K562 (cell line): ENCODE results near the gene PSRC1. TPM values are rescaled to one million over a fixed set of nuclear protein-coding genes. Genes with fewer than 3 reads are reported as not detected.

Experiments
- C11orf30 ChIP-seq: fragments of 450-650 bp; IDR thresholded peaks from 2 replicates; pipeline ENCODE4 v1.6.1; 2016; ENCODE audit warnings: low read depth, mild to moderate bottlenecking
- NUFIP1 ChIP-seq: fragments of 450-650 bp; IDR thresholded peaks from 2 replicates; pipeline ENCODE4 v1.6.1; 2018; ENCODE audit not compliant: partially characterized antibody
- PPARD ChIP-seq: fragments of 250-450 bp; sonication (Bioruptor Pico); IDR thresholded peaks from 2 replicates; pipeline ENCODE4 v1.8.0; 2022; ENCODE audit warnings: inconsistent platforms, mild to moderate bottlenecking, moderate library complexity
- PYGO2 ChIP-seq: fragments of 450-650 bp; IDR thresholded peaks from 2 replicates; pipeline ENCODE4 v1.6.1; 2016; ENCODE audit warnings: mild to moderate bottlenecking, missing genetic modification characterization, moderate library complexity, missing compliant biosample characterization
- RNF2 ChIP-seq: sonication (generic); IDR thresholded peaks from 2 replicates; pipeline ENCODE4 v1.6.1; 2016
- RUNX1 ChIP-seq: sonication (generic); IDR thresholded peaks from 2 replicates; pipeline ENCODE4 v1.6.1; 2016; ENCODE audit warnings: antibody characterized with exemption, low read depth
- ZKSCAN8 ChIP-seq: fragments of 200-800 bp; sonication (Bioruptor generic); IDR thresholded peaks from 2 replicates; pipeline ENCODE4 v1.6.1; 2016; ENCODE audit warnings: missing genetic modification characterization, missing compliant biosample characterization
- polyA plus RNA-seq, 8 experiments: library from polyadenylated mRNA; depleted of rRNA in 4 of 8; stranded (reverse) in 5 of 8; unstranded in 3 of 8; fragments of >200 nt; fragmentation: Nextera tagmentation in 2 of 8; fragmentation: Illumina TruSeq in 1 of 8; extraction: Ambion mirVana in 2 of 8; extraction: Trizol in 1 of 8; gene quantifications; 2 replicates each; pipeline versions ENCODE4 v1.2.1 to v1.2.3, GENCODE V29; 2011 to 2014; ENCODE audit warnings: inconsistent platforms in 1 of 8, missing spikeins in 1 of 8
- total RNA-seq, 7 experiments: library from RNA; depleted of rRNA in 6 of 7; stranded (reverse); fragments of >200 nt in 6 of 7; fragmentation: Illumina TruSeq in 2 of 7; extraction: Trizol in 2 of 7; gene quantifications; 2 replicates each; pipeline versions ENCODE4 v1.2.1 to v1.2.3, GENCODE V29; 2011 to 2021; ENCODE audit warnings: low replicate concordance in 1 of 7
- TF ChIP-seq, protein P1 (sequence below): sonication (generic); formaldehyde crosslinking; IDR thresholded peaks from 2 replicates; pipeline ENCODE4 v1.8.0; 2022; ENCODE audit warnings: mild to moderate bottlenecking, missing genetic modification reagents
- TF ChIP-seq, protein P2 (sequence below): fragments of 450-650 bp; formaldehyde crosslinking; IDR thresholded peaks from 2 replicates; pipeline ENCODE4 v1.4.0; 2022; ENCODE audit warnings: mild to moderate bottlenecking, moderate library complexity
- TF ChIP-seq, protein P3 (sequence below): fragments of 150-350 bp; IDR thresholded peaks from 2 replicates; pipeline ENCODE4 v1.6.1; 2014; ENCODE audit warnings: low read depth, mild to moderate bottlenecking, low read length, borderline replicate concordance
- TF ChIP-seq, protein P4 (sequence below): fragments of 450-650 bp; conservative IDR thresholded peaks from 2 replicates; pipeline ENCODE4 v1.6.1; 2016; ENCODE audit warnings: missing genetic modification characterization, low read depth, mild to moderate bottlenecking, control low read depth, missing compliant biosample characterization
- TF ChIP-seq, protein P5 (sequence below): sonication (generic); formaldehyde crosslinking; IDR thresholded peaks from 2 replicates; pipeline ENCODE4 v1.8.0; 2022; ENCODE audit warnings: missing genetic modification reagents, mild to moderate bottlenecking, borderline replicate concordance

The PSRC1 gene
- total and polyA plus RNA-seq, 9 of the 15 experiments (the other 6 are each of a cell fraction or from before 2014, with no cell fraction given), result 6.5 to 65.2 (median 39.3) TPM

DNA sequence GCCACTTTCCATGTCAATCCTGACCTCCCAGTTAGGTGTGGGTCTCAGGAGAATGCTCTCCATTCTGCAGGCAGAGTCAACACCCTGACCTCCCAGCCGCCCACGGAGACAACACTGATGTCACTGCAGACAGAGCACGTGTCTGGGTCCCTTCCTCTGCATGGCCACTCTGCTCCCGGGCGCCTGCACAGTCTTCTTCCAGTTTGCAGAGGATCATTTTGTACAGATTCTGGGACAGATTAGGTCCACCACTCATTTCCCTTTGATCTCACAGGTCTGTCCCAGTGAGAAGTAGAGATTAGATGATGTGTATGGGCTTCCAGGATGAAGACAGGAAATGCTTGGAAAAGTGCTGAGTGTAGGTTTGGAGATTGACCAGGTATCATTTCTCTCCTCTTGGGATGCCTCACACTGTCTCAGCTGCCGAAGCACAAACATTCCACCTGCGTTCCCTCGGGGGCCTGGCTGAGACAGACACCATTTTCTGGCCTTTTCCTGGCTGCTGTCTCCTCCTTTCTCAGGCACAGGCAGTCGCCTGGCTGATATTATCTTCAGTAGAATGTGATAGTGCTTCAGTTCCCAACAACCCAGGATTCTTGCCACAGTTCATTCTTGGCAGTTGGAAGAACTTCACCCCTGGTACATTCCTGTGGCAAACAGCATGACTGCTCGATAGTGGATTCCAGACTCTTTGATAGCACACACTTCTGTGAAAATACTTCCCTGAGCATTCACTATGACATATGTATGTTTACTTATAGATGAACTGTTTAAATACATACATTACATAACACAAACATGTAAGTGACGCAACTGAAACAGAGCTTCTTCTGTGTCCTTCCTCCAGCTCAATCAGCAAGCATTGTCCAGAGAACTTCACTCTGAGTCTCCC, 16.0 kb upstream of the PSRC1 start (continued):
- TF ChIP-seq, protein P1, sequence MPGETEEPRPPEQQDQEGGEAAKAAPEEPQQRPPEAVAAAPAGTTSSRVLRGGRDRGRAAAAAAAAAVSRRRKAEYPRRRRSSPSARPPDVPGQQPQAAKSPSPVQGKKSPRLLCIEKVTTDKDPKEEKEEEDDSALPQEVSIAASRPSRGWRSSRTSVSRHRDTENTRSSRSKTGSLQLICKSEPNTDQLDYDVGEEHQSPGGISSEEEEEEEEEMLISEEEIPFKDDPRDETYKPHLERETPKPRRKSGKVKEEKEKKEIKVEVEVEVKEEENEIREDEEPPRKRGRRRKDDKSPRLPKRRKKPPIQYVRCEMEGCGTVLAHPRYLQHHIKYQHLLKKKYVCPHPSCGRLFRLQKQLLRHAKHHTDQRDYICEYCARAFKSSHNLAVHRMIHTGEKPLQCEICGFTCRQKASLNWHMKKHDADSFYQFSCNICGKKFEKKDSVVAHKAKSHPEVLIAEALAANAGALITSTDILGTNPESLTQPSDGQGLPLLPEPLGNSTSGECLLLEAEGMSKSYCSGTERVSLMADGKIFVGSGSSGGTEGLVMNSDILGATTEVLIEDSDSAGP, result no peak
- TF ChIP-seq RUNX1 (no peak), PPARD (CRISPR knock-in tag) (no peak), C11orf30 (peak; percentile 84), PYGO2 (tag) (no peak), ZKSCAN8 (peak; percentile 50; the same call in 1 of the 2 replicates), NUFIP1 (peak; percentile 72), RNF2 (peak; percentile 37; the same call in 1 of the 2 replicates)
- TF ChIP-seq, protein P2, sequence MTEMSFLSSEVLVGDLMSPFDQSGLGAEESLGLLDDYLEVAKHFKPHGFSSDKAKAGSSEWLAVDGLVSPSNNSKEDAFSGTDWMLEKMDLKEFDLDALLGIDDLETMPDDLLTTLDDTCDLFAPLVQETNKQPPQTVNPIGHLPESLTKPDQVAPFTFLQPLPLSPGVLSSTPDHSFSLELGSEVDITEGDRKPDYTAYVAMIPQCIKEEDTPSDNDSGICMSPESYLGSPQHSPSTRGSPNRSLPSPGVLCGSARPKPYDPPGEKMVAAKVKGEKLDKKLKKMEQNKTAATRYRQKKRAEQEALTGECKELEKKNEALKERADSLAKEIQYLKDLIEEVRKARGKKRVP, result no peak
- TF ChIP-seq, protein P3, sequence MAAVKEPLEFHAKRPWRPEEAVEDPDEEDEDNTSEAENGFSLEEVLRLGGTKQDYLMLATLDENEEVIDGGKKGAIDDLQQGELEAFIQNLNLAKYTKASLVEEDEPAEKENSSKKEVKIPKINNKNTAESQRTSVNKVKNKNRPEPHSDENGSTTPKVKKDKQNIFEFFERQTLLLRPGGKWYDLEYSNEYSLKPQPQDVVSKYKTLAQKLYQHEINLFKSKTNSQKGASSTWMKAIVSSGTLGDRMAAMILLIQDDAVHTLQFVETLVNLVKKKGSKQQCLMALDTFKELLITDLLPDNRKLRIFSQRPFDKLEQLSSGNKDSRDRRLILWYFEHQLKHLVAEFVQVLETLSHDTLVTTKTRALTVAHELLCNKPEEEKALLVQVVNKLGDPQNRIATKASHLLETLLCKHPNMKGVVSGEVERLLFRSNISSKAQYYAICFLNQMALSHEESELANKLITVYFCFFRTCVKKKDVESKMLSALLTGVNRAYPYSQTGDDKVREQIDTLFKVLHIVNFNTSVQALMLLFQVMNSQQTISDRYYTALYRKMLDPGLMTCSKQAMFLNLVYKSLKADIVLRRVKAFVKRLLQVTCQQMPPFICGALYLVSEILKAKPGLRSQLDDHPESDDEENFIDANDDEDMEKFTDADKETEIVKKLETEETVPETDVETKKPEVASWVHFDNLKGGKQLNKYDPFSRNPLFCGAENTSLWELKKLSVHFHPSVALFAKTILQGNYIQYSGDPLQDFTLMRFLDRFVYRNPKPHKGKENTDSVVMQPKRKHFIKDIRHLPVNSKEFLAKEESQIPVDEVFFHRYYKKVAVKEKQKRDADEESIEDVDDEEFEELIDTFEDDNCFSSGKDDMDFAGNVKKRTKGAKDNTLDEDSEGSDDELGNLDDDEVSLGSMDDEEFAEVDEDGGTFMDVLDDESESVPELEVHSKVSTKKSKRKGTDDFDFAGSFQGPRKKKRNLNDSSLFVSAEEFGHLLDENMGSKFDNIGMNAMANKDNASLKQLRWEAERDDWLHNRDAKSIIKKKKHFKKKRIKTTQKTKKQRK, result no peak
- TF ChIP-seq, protein P4, sequence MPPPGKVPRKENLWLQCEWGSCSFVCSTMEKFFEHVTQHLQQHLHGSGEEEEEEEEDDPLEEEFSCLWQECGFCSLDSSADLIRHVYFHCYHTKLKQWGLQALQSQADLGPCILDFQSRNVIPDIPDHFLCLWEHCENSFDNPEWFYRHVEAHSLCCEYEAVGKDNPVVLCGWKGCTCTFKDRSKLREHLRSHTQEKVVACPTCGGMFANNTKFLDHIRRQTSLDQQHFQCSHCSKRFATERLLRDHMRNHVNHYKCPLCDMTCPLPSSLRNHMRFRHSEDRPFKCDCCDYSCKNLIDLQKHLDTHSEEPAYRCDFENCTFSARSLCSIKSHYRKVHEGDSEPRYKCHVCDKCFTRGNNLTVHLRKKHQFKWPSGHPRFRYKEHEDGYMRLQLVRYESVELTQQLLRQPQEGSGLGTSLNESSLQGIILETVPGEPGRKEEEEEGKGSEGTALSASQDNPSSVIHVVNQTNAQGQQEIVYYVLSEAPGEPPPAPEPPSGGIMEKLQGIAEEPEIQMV (tag), result 0 out of 2 replicates have a peak, but pooled peaks have one; percentile 10
- TF ChIP-seq, protein P5, sequence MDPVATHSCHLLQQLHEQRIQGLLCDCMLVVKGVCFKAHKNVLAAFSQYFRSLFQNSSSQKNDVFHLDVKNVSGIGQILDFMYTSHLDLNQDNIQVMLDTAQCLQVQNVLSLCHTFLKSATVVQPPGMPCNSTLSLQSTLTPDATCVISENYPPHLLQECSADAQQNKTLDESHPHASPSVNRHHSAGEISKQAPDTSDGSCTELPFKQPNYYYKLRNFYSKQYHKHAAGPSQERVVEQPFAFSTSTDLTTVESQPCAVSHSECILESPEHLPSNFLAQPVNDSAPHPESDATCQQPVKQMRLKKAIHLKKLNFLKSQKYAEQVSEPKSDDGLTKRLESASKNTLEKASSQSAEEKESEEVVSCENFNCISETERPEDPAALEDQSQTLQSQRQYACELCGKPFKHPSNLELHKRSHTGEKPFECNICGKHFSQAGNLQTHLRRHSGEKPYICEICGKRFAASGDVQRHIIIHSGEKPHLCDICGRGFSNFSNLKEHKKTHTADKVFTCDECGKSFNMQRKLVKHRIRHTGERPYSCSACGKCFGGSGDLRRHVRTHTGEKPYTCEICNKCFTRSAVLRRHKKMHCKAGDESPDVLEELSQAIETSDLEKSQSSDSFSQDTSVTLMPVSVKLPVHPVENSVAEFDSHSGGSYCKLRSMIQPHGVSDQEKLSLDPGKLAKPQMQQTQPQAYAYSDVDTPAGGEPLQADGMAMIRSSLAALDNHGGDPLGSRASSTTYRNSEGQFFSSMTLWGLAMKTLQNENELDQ, result no peak
